Nephron (organoid): ENCODE measurements around the gene BRMS1.
"Not testable (repeated sequence)": the region's sequence is repeated elsewhere in the genome, so short reads cannot be mapped to it uniquely, and the experiment has no call there.

Experiments
- H3K27ac Mint-ChIP-seq, 3 experiments: 2 replicates each; pipeline ENCODE4 v1.8.0; 2020; ENCODE audit warnings: mixed read lengths in 3 of 3, mild to moderate bottlenecking in 2 of 3, moderate library complexity in 1 of 3
- H3K27me3 Mint-ChIP-seq: 2 replicates; pipeline ENCODE4 v1.8.0; 2021; ENCODE audit warnings: low read depth, mild to moderate bottlenecking, moderate library complexity, mixed read lengths
- H3K36me3 Mint-ChIP-seq: 2 replicates; pipeline ENCODE4 v1.8.0; 2020; ENCODE audit warnings: low read depth, mixed read lengths
- H3K4me1 Mint-ChIP-seq: 2 replicates; pipeline ENCODE4 v1.8.0; 2020; ENCODE audit warnings: mixed read lengths
- H3K4me3 Mint-ChIP-seq, 3 experiments: 2 replicates each; pipeline ENCODE4 v1.8.0; 2020; ENCODE audit warnings: mild to moderate bottlenecking in 3 of 3, mixed read lengths in 3 of 3, moderate library complexity in 2 of 3
- H3K9me3 Mint-ChIP-seq: 2 replicates; pipeline ENCODE4 v1.8.0; 2020; ENCODE audit warnings: mixed read lengths
- CTCF ChIP-seq, 3 experiments: fragments of 200-600 bp; sonication (generic); IDR thresholded peaks; one replicate each; pipeline ENCODE4 v1.5.0; 2021; ENCODE audit warnings: antibody characterized with exemption in 3 of 3; ENCODE audit not compliant: unreplicated experiment in 3 of 3

Gene BRMS1

GRCh38 chr11:66362481-66363147 lies 17.7 kb upstream of the BRMS1 start:
- Mint-ChIP-seq H3K27ac (no peak overlapping the region), H3K27me3 (no peaks in the 10 kb centered on the region), H3K36me3 (peaks cover 13% of the 10 kb centered on the region), H3K4me3 (no peak overlapping the region), H3K9me3 (no peaks in the 10 kb centered on the region), H3K4me1 (peaks cover 5% of the 10 kb centered on the region)
- TF ChIP-seq CTCF (IDR thresholded peaks at IDR 0.05; ENCODE audit: unreplicated experiment in 3 of 3): no peak

DNA sequence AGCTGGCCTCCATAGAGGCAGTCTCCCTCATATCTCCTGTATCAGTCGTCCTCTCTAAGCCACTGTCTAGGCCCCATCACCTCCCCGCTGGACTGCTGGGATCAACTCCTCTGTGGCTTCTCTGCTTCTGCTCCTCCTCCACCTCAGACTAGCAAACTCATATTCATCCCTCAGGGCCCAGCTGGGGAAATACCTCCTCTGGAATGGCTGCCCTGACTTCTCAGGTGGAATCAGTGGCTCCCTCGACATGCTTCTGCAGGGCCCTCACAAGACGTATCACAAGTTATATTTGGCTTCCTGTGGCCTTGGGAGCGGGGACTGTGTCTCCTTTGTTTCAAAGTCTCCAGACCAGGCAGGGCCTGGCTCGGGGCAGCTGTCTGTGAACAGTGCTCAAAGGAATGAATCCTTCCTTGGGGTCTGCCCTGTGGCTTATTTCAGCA lies 16.6 kb upstream of the BRMS1 start:
- Mint-ChIP-seq H3K4me1 (peaks cover 5% of the 10 kb centered on the region), H3K27me3 (no peaks in the 10 kb centered on the region), H3K4me3 (no peak overlapping the region), H3K27ac (peak overlapping the region in 1 of 3 experiments; percentile 22), H3K9me3 (no peaks in the 10 kb centered on the region), H3K36me3 (peaks cover 13% of the 10 kb centered on the region)
- TF ChIP-seq CTCF (IDR thresholded peaks at IDR 0.05; ENCODE audit: unreplicated experiment in 3 of 3): no peak

GRCh38 chr11:66360406-66361073 lies 15.6 kb upstream of the BRMS1 start:
- no peak for TF ChIP-seq CTCF (IDR thresholded peaks at IDR 0.05; ENCODE audit: unreplicated experiment in 3 of 3)
- no peak overlapping the region for H3K27ac Mint-ChIP-seq
- H3K27me3 Mint-ChIP-seq: no peaks in the 10 kb centered on the region
- H3K9me3 Mint-ChIP-seq: no peaks in the 10 kb centered on the region
- peaks cover 5% of the 10 kb centered on the region for H3K4me1 Mint-ChIP-seq
- H3K36me3 Mint-ChIP-seq: peaks cover 19% of the 10 kb centered on the region
- no peak overlapping the region for H3K4me3 Mint-ChIP-seq

- no peaks in the 10 kb centered on the region for H3K27me3 Mint-ChIP-seq
- H3K27ac Mint-ChIP-seq: no peak overlapping the region
- H3K4me1 Mint-ChIP-seq: peaks cover 5% of the 10 kb centered on the region
- peaks cover 23% of the 10 kb centered on the region for H3K36me3 Mint-ChIP-seq
- no peaks in the 10 kb centered on the region for H3K9me3 Mint-ChIP-seq
- no peak overlapping the region for H3K4me3 Mint-ChIP-seq
- no peak for TF ChIP-seq CTCF (IDR thresholded peaks at IDR 0.05; ENCODE audit: unreplicated experiment in 3 of 3)
These were observed 14.8 kb upstream of the BRMS1 start for GRCh38 chr11:66359662-66360087.

GRCh38 chr11:66350560-66351235 lies 5.8 kb upstream of the BRMS1 start:
- Mint-ChIP-seq H3K4me3 (peak overlapping the region in 1 of 3 experiments; percentile 19), H3K36me3 (peaks cover 32% of the 10 kb centered on the region)
- H3K9me3 Mint-ChIP-seq, H3K4me1 Mint-ChIP-seq, H3K27me3 Mint-ChIP-seq, H3K27ac Mint-ChIP-seq: not testable (repeated sequence)

- no peak for TF ChIP-seq CTCF (IDR thresholded peaks at IDR 0.05; ENCODE audit: unreplicated experiment in 3 of 3)
- H3K4me3 Mint-ChIP-seq: peak overlapping the region; percentile 71 to 92 (median 85)
- H3K27me3 Mint-ChIP-seq: peaks cover 5% of the 10 kb centered on the region
- H3K9me3 Mint-ChIP-seq: no peaks in the 10 kb centered on the region
- peaks cover 23% of the 10 kb centered on the region for H3K36me3 Mint-ChIP-seq
- peaks cover 25% of the 10 kb centered on the region for H3K4me1 Mint-ChIP-seq
- peak overlapping the region in 1 of 3 experiments; percentile 21 for H3K27ac Mint-ChIP-seq
These were observed 4.1 kb upstream of the BRMS1 start for GRCh38 chr11:66349084-66349386.
